ENCODE results near the gene ANO2.

DNA sequence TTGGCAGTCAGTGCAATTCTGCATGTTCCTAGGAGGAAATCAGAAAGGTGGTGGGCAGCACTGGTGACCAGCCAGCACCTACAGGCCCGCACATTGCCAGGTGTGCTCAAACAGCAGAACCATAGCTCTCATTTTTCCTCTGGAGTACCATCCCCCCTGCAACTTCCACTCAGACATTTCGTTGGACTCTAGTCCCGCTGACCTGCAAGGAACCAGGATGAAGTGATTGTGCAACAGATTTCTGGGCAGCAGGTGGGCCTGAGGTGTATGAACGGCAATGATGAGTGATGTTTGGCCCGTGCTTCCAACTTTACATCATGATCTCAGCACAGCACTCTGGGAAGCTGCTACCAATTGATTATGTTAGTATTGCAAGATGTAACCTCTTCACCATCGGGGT, 383.2 kb downstream of the ANO2 start:
- TF ChIP-seq, protein P1, sequence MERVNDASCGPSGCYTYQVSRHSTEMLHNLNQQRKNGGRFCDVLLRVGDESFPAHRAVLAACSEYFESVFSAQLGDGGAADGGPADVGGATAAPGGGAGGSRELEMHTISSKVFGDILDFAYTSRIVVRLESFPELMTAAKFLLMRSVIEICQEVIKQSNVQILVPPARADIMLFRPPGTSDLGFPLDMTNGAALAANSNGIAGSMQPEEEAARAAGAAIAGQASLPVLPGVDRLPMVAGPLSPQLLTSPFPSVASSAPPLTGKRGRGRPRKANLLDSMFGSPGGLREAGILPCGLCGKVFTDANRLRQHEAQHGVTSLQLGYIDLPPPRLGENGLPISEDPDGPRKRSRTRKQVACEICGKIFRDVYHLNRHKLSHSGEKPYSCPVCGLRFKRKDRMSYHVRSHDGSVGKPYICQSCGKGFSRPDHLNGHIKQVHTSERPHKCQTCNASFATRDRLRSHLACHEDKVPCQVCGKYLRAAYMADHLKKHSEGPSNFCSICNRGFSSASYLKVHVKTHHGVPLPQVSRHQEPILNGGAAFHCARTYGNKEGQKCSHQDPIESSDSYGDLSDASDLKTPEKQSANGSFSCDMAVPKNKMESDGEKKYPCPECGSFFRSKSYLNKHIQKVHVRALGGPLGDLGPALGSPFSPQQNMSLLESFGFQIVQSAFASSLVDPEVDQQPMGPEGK (CRISPR knock-in tag; IDR thresholded peaks at IDR 0.05; ENCODE audit: borderline replicate concordance), result no peak
- TF ChIP-seq ZFP3 (CRISPR knock-in tag; IDR thresholded peaks at IDR 0.05), result no peak
- TF ChIP-seq, protein P2, sequence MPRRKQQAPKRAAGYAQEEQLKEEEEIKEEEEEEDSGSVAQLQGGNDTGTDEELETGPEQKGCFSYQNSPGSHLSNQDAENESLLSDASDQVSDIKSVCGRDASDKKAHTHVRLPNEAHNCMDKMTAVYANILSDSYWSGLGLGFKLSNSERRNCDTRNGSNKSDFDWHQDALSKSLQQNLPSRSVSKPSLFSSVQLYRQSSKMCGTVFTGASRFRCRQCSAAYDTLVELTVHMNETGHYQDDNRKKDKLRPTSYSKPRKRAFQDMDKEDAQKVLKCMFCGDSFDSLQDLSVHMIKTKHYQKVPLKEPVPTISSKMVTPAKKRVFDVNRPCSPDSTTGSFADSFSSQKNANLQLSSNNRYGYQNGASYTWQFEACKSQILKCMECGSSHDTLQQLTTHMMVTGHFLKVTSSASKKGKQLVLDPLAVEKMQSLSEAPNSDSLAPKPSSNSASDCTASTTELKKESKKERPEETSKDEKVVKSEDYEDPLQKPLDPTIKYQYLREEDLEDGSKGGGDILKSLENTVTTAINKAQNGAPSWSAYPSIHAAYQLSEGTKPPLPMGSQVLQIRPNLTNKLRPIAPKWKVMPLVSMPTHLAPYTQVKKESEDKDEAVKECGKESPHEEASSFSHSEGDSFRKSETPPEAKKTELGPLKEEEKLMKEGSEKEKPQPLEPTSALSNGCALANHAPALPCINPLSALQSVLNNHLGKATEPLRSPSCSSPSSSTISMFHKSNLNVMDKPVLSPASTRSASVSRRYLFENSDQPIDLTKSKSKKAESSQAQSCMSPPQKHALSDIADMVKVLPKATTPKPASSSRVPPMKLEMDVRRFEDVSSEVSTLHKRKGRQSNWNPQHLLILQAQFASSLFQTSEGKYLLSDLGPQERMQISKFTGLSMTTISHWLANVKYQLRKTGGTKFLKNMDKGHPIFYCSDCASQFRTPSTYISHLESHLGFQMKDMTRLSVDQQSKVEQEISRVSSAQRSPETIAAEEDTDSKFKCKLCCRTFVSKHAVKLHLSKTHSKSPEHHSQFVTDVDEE (CRISPR knock-in tag; IDR thresholded peaks at IDR 0.05), result no peak
- no peak for TF ChIP-seq ZC3H10 (CRISPR knock-in tag; IDR thresholded peaks at IDR 0.05)
- TF ChIP-seq, protein P3, sequence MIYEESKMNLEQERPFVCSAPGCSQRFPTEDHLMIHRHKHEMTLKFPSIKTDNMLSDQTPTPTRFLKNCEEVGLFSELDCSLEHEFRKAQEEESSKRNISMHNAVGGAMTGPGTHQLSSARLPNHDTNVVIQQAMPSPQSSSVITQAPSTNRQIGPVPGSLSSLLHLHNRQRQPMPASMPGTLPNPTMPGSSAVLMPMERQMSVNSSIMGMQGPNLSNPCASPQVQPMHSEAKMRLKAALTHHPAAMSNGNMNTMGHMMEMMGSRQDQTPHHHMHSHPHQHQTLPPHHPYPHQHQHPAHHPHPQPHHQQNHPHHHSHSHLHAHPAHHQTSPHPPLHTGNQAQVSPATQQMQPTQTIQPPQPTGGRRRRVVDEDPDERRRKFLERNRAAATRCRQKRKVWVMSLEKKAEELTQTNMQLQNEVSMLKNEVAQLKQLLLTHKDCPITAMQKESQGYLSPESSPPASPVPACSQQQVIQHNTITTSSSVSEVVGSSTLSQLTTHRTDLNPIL (CRISPR knock-in tag; IDR thresholded peaks at IDR 0.05; ENCODE audit: low read depth), result no peak
- TF ChIP-seq ISL1 (CRISPR knock-in tag; IDR thresholded peaks at IDR 0.05), result no peak
- TF ChIP-seq ZNF565 (CRISPR knock-in tag; conservative IDR thresholded peaks at IDR 0.05; ENCODE audit: low read depth), result no peak
- TF ChIP-seq RARB (CRISPR knock-in tag; IDR thresholded peaks at IDR 0.05), result no peak

Data from SK-N-SH treated with all-trans-retinoic acid at 6 μM for 48 hours (cell line).